ENCODE measurements around the gene SERINC2. TPM values are rescaled to one million over a fixed set of nuclear protein-coding genes. Genes with fewer than 3 reads are reported as not detected.
"Not testable (repeated sequence)": the region's sequence is repeated elsewhere in the genome, so short reads cannot be mapped to it uniquely, and the experiment has no call there.

The SERINC2 gene
- total RNA-seq, 2 experiments from 2014 or later: 0.29 TPM; not detected in 1

DNA sequence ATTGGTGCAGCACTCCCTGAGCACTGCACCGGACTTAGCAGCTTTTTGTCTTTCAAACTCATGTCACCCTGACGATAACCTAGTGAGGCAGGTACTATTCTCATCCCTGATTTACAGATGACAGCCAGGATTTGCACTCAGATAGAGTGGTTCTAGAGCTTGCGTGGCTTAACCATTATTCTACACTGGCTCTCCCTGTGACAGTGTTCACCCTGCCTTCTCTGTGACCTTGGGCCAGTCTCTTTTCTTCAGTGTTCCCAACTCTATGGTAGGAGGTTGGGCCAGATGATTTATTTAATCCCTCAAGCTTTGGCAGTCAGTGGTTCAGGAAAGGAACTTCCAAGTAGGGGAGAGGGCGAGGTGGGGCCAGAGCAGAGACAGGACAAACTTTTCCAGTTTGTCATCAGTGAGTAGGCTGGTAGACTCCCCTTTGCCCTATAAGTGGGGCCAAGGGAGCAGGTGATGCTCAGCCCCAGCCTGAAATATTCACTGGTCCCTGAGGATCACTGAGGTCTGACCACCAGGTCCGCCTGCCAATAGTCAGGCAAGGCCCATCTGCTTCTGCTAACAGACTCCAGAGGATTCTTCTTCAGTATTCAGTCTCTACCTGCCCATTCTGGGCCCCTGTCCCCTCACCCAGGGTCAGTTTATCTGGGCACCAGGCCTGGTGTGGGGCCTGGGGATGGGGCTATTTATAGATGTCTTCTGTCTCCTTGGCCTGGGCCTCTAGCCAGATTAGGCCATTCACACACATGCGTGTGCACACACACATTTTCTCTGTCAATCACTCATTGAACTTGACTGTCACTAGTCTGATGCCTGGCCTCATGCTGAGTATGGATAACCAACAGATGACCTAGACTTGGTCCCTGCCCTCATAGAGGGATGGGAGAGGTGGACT, 31.4 kb upstream of the SERINC2 start:
- POLR2A ChIA-PET: no interaction called here
- CTCF ChIA-PET: no interaction called here

DNA sequence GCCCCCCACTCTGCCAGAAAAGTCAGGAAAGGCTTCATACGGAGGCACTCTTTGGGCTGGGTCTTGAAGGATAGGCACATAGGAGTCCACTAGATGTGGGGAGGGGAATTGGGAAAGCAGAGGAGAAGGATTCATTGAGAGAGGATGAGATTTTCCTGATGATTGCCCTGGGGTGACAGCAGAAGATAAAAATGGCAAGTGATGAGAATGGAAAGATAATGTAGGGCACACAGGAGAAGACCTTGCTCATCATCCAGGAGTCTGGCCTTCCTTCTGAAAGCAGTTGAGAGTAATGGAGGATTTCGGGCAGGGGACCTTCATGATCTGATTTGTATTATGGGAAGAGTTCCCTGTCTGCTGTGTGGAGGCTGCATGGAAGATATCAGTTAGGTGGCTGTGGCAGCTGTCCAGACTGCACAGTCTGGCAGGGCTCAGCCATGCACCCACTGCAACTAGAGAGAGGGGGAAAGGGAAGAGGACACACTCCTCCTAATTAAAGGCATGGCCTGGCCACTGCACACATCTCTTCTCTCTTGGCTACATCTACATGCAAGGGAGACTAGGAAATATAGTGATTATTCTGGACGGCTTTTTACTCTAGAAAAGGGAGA, 30.5 kb upstream of the SERINC2 start:
- CTCF ChIA-PET: no interaction called here

DNA sequence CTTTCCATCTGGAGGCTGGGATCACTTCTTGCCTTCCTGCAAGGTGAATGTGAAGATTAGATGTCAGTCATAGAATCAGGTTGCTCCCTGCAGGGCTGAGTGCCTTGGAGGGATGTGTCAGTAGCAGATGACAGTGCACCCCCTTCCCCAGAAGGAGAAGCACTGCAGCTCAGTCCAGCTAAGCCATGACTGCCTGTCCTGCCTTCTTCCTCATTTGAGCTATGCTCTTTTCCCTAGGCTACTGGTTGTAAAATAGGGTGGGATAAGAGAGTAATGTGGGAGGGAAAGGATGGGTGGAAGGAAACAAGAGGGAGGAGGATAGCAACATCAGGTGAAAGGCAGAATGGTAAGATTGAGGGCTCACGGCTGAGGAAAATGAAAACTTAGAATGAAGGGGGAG, 29.0 kb upstream of the SERINC2 start:
- POLR2A ChIA-PET: no interaction called here
- CTCF ChIA-PET: interaction anchor here (1.1 kb wide), 1 partner anchor 11 kb away, joined by 5 read pairs; no protein-coding TSS in a partner anchor

More for the DNA sequence above, 30.5 kb upstream of the SERINC2 start:
- POLR2A ChIA-PET: no interaction called here

DNA sequence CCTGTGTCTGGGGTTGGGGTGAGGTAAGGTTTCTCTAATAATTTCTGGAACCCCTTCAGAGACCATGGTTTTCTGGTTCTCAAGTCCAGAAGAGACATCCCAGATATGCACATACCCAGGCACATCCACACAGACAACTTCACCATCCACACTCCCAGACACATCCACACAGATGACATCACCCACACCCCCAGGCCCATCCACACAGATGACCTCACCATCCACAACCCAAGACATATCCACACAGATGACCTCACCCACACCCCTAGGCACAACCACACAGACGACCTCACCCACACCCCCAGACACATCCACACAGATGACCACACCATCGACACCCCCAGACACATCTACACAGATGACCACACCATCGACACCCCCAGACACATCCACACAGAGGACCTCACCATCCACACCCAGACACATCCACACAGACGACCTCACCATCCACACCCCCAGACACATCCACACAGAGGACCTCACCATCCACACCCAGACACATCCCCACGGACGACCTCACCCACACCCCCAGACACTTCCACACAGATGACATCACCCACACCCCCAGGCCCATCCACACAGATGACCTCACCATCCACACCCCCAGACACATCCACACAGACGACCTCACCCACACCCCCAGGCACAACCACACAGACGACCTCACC, 26.3 kb upstream of the SERINC2 start:
- POLR2A ChIA-PET, CTCF ChIA-PET: not testable (repeated sequence)

DNA sequence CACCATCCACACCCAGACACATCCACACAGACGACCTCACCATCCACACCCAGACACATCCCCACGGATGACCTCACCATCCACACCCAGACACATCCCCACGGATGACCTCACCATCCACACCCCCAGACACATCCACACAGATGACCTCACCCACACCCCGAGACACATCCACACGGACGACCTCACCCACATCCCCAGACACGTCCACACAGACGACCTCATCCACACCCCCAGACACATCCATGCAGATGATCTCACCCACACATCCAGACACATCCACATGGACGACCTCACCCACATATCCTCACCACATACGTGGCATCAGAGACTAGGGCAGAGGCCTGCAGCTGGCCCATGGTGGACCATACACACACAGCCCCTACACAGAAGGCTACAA, 25.4 kb upstream of the SERINC2 start:
- ChIA-PET POLR2A (no interaction called here), CTCF (no interaction called here)

DNA sequence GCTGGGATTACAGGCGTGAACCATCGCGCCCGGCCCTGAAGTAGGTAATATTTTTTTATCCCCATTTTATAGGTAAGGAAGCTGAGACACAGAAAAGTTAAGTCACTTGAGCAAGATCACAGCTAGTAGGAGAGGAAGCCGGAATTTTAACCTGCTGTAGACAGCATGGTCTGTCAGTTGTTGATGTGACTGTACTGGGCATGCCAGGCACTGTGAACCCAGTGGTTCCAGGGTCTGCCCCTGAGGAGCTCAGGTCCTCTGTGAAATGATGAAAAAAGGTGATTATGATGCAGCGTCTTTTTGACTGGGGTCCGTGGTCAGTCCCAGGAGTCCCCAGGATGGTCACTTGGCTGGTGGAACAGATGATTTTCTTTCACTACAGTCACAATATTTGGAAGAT, 23.4 kb upstream of the SERINC2 start:
- POLR2A ChIA-PET: no interaction called here

DNA sequence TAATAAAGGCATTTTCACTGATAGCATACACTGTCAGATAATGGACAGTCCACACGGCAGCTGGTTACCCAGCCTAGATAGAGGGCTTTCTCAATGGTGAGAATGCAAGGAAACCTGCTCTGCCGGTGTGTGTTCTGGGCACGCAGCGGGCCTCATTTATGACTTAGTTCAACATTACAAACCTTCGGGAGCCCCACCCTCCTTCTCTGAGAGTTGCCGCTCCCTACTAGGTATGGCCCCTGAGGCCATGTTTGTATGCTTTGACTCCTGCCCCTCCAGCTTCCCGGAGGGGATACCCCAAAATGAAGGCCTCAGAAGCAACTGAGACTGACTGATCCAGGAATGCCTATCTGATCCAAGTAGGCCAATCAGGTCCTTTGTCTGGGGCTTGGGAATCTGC, 22.9 kb upstream of the SERINC2 start:
- CTCF ChIA-PET: no interaction called here
- POLR2A ChIA-PET: no interaction called here

More for the DNA sequence above, 23.4 kb upstream of the SERINC2 start:
- CTCF ChIA-PET: no interaction called here

DNA sequence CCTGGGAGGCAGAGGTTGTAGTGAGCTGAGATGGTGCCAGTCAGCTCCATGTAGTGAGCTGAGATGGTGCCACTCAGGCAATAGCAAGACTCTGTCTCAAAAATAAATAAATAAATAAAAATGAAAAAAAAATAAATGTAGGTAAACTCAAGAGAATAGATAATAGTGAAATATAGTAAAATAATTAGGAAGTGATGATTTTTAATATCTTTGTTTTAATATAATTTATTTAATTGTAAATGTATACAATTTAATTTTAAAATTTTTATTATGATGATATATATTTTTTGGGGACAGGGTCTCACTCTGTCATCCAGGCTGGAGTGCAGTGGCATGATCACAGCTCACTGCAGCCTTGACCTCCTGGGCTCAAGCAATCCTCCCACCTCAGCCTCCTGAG, 19.6 kb upstream of the SERINC2 start:
- ChIA-PET CTCF (interaction anchor here (0.9 to 3.4 kb wide), 3 partner anchors 17 to 156 kb away, joined by 3 to 20 read pairs (median 11); no protein-coding TSS in a partner anchor), POLR2A (no interaction called here)

DNA sequence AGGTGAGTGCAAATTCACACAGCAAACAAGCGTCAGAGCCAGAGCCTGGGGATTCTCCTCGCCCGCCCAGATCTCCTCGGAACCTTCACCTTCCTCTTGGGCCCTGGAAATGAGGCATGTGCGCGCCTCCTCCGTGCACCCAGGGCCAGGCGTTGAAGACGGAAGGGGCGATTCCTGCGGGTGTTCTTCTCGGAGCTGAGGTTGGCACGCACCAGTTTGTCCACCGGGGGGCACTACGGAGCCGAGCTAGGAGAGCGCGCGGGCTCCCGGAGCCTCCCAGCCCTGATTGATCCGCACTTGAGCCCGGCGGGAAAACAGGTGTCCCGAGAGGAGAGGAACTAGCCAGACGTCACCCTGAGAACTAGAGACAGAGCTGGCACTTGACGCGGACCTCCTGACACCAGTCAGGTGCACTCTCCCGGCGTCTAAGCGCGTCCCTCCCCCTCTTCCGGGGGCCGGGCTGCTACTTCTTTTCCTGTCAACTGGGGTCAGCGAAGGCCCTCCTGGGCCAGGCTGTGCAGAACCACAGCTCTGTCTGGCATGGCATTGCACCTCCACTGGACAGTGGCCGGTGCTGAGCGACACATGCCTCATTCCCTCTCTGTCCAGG, 18.3 kb upstream of the SERINC2 start:
- ChIA-PET POLR2A (interaction anchor here (1.0 kb wide), 1 partner anchor 100 kb away, joined by 5 read pairs; no protein-coding TSS in a partner anchor), CTCF (interaction anchor here (0.6 to 3.4 kb wide), 18 partner anchors 11 to 395 kb away, joined by 3 to 20 read pairs (median 4); partner anchors contain the start of gene FABP3)

DNA sequence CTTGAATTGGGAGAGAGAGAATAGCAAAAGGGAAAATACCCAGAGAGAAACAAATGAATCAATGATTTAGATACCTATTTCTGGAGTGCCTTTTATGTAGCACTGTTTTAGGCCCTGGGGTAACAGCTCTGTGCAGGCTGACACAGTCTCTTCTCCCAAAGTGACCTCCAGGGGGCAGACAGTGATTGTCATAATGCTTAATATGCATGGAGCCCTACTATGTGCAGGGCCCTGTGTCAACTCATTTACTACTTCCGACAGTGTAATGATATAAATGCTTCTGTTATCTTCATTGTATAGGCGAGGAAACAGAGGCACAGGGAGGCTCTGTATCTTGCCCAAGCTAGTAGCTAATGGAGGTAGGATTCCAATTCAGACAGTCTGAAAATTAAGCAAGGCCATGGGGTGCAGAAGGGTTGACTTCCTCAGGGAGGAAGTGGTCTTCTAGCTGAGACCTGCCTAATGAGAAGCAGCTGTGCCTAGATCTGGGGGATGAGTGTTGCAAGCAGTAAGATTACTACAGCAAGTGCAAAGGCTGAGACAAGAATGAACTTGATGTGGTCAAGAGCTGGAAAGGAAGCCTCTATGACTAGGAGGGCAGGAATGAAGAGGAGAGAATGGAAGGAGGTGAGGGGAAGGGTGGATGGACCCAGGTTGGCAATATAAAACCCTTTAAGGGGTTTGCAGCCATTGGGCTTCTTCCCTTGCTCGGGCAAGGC, 16.2 kb upstream of the SERINC2 start:
- ChIA-PET POLR2A (no interaction called here), CTCF (interaction anchor here (1.1 to 3.4 kb wide), 2 partner anchors 21 to 152 kb away, joined by 3 to 20 read pairs; no protein-coding TSS in a partner anchor)

DNA sequence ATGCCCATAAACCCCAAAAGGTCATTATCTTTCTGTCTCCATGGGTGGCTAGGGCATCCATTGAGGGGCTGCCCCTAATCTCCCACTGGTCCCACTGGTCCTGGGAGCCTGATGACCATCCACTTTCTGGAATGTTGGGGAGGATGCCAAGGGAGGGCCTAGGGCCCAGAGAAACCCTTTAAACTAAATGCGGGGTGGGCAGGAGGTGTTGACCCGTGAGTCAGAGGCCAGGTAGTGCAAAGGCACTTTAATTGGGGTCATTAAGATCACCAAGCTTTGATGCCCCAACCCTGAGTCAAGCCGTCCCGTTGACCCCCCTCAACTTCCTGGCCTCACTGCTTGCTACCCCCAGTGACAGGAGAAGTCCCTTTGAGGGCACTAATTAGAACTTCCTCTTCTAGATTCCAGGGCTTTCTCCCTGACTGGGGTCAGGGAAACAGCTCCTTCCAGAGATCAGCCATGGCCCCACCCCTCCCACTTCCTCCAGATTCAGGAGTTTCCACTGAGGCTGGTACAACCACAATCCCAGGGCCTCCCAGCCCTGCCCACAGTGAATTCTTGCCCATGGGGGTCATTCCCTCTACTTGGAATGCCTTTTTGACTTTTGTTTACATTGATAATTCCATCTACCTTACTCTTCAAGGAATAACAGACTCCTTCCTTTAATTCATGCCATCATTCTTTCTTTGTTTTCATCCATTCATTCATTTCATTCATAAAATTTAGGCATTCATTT, 15.5 kb upstream of the SERINC2 start:
- ChIA-PET CTCF (interaction anchor here (1.1 kb wide), 1 partner anchor 20 kb away, joined by 3 read pairs; no protein-coding TSS in a partner anchor), POLR2A (no interaction called here)

DNA sequence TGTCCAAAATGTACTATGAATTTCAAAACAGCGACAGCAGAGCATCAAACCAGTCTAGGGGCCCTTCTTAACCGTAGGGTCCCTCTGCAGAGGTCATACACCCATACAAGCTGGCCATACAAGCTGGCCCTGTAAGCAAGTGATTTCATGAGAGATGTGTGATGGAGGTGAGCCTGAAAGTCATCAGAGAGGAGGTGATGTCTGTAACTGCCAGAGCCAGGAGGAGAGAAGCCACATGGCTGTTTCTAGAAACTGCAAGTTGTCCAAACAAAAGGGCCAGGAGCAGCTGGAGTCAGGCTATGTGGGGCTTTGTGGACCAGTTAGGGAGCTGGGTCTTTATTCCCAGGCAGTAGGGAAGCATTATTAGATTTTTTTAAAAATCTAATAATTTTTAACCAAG, 14.8 kb upstream of the SERINC2 start:
- POLR2A ChIA-PET: no interaction called here
- CTCF ChIA-PET: no interaction called here

DNA sequence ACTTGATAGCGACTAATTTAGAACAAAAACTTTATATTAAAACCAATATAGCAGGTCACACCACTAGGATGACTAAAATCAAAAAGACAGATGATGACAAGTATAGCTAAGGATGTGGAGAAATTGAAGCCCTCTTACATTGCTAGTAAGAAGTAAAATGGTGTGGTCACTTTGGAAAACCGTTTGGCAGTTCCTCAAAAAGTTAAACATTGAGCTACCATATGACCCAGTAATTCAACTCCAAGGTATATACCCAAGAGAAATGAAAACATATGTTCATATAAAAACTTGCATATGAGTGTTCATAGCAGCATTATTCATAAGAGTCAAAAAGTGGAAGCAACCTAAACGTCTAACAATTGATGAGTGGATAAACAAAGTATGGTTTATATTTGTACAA, 13.0 kb upstream of the SERINC2 start:
- POLR2A ChIA-PET: no interaction called here
- CTCF ChIA-PET: no interaction called here

DNA sequence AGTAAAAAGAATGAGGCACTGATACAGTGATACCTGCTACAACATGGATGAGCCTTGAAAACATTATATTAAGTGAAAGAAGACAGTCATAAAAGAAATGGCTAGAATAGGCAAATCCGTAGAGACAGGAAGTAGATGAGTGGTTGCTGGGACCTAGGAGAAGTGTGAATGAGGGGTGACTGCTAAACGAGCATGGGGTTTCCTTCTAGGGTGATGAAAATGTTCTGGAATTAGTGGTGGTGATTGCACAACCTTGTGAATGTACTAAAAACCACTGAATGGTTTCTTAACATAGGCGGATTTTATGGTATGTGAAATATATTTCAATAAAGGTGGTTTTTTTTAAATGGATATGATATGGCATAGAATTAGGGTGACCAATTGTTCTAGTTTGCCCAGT, 12.6 kb upstream of the SERINC2 start:
- CTCF ChIA-PET: no interaction called here
- POLR2A ChIA-PET: no interaction called here

DNA sequence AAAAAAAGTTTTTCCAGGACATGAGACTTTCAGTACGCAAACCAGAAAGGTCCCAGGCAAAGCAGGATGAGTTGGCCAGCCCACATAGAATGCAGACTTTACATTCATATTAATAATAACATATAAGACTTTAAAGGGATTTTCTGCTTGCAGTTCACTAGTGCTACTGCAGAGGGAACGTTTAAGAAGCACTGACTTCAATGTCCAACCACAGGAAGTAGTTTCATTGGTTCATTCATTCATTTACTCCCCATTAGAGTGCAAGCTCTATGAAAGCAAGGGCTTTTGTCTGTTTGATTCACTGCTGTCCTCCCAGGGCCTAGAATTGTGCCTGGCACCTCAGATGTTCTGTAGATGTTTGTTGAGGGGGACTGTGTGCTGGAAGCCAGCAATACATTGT, 11.8 kb upstream of the SERINC2 start:
- CTCF ChIA-PET: no interaction called here

DNA sequence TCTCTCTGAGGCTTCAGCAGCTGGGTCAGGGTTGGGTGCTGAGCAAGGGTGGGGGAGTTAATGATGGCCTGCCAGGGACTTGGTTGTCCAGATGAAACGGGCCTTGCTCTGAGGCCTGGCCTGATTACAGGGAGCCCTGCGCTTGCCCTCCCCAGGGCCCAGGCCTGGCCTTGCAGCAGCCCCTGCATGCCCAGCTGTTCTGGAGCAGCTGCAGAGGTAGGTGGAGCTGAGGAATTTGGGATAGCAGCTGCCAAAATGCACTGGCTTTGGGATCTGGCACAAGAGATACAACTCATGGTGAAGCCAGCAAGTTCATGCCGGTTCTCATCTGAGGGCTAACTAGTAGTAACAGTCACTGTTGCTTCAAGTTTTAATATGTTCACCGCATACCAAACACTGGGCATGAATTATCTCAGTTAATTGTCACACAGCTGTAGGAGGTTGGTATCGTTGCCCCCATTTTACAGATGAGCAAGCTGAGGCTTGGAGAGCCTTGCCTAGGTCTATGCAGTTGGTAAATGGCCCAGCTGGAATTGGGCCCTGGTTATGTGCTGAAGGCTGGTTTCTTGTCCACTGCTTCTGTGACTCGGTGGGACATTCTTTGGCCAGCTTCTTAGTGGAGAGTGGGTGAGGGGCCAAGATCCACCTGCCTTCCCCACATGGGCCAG, 7.3 kb upstream of the SERINC2 start:
- POLR2A ChIA-PET: interaction anchor here (0.5 kb wide), 1 partner anchor 122 kb away, joined by 3 read pairs; no protein-coding TSS in a partner anchor

More for the DNA sequence above, 11.8 kb upstream of the SERINC2 start:
- POLR2A ChIA-PET: no interaction called here

DNA sequence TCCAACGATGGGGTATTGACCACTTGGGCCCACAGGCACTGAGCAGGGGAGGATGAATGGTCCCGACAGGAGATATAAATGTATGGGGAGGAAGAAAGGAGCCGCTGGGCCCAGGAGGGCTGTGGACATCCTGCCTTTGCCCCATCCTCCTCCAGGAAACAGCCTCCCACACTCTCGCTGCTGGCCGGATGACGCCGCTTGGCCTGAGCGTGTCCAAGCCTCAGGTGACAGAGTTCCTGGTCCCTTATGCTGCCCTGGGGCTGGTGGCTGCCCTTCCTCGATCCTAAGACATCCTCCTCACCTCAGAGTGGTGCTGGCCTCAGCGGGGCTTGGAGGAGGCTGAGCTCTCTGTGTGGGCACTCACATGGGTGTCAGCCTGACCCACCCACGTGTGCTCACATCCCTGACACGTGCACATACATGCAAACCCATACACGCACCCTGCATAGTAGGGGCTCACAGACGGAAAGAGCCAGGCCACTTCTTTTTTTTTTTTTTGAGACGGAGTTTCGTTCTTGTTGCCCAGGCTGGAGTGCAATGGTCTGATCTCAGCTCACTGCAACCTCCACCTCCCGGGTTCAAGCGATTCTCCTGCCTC, 5.9 kb upstream of the SERINC2 start:
- POLR2A ChIA-PET: no interaction called here
- CTCF ChIA-PET: no interaction called here

More for the DNA sequence above, 7.3 kb upstream of the SERINC2 start:
- CTCF ChIA-PET: interaction anchor here (1.5 kb wide), 1 partner anchor 11 kb away, joined by 7 read pairs; no protein-coding TSS in a partner anchor
